GM12891 (cell line): ENCODE data around the gene MOAP1.

Experiments used
- DNase-seq: peaks from one replicate; pipeline ENCODE4 v3.0.0; 2011; ENCODE audit warnings: low spot score; ENCODE audit not compliant: insufficient read length
- FAIRE-seq: peaks from 2 replicates; lab custom pipeline; 2011; peaks lifted over from hg19 to GRCh38; lab: Jason Lieb, UNC
- PAX5 ChIP-seq: IDR thresholded peaks from 2 replicates; pipeline ENCODE4 v1.6.1; 2011; ENCODE audit warnings: low read length, moderate library complexity, mild to moderate bottlenecking; ENCODE audit not compliant: insufficient read depth, severe bottlenecking
- POLR2A ChIP-seq: IDR thresholded peaks from 2 replicates; pipeline ENCODE4 v1.6.1; 2011; ENCODE audit warnings: low read depth, low read length, control low read depth
- POLR2AphosphoS5 ChIP-seq: IDR thresholded peaks from 2 replicates; pipeline ENCODE4 v1.6.1; 2011; ENCODE audit warnings: low read depth, low read length, control low read depth
- POU2F2 ChIP-seq: IDR thresholded peaks from 2 replicates; pipeline ENCODE4 v1.6.1; 2011; ENCODE audit warnings: low read depth, mild to moderate bottlenecking, control low read depth, low read length, moderate library complexity
- SPI1 ChIP-seq: IDR thresholded peaks from 2 replicates; pipeline ENCODE4 v1.6.1; 2011; ENCODE audit warnings: low read depth, low read length, control low read depth
- TAF1 ChIP-seq: IDR thresholded peaks from 2 replicates; pipeline ENCODE4 v1.6.1; 2011; ENCODE audit warnings: low read depth, low read length, control low read depth

Gene MOAP1

DNA sequence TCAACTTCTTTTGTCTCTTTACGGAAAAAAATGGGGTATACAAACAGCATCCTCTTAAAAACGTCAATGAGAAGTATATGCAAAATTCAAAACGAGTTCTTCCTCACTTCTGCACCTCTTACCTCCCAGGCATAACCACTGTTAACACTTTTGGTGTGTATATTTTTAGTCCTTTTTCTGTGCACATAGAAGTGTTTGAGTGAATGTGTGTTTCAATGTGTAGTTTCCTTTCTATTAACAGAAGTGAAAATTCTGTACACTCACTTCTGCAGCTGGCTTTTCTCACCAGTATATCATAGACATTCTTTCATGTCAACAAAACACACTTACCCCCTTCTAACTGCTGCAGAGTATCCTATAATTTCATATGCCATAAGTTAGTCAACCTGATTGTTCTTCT is 27.7 kb upstream of the MOAP1 start:
- FAIRE-seq (peak; percentile 9), DNase-seq (no peak)
- TF ChIP-seq SPI1 = peak; percentile 47; the same call in 1 of the 2 replicates
- no peak for TF ChIP-seq POU2F2

DNA sequence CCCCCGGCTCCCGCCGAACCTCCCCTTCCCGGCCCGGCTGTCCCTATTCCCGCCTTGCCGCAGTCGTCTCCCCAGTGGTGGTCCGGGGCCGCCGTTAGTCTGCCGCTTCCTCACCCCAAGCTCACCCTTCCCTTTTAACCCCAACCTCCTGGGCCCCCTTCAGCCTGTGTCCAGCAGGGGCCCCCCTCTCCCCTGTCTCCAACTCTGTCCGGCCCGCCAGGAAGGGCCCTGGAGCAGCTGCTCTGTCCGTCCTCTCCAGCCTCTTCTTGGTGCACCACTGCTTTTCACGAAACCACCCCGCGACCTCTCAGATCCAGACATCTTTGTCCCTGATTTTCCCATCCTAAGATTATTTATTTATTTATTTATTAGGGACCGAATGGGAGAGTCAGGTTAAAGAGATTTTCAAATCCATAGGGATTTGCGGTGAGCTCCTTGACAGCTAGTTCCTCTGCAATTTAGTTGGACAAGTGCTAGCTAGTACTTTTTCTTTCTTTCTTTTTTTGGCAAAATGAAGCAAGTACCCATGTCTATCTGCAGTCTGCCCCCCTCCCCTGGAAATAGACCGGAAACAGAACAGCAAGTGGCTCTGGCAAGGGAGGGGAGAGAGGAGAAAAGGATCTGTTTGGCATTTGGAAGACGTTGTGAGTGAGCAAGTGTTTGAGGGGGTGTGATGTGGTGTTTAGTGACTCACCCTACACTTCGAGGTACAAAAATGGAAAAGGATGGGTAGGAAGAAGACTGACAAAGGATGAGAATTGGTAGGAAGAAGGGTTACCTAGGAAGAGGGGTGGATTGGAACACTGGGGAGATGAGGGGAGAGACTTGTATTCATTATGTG is 23.0 kb upstream of the MOAP1 start:
- no peak for TF ChIP-seq POLR2A
- TF ChIP-seq PAX5 = no peak
- TF ChIP-seq TAF1 = no peak
- TF ChIP-seq SPI1 = no peak
- TF ChIP-seq POLR2AphosphoS5 = no peak
- TF ChIP-seq POU2F2 = no peak
- no peak for FAIRE-seq
- no peak for DNase-seq

DNA sequence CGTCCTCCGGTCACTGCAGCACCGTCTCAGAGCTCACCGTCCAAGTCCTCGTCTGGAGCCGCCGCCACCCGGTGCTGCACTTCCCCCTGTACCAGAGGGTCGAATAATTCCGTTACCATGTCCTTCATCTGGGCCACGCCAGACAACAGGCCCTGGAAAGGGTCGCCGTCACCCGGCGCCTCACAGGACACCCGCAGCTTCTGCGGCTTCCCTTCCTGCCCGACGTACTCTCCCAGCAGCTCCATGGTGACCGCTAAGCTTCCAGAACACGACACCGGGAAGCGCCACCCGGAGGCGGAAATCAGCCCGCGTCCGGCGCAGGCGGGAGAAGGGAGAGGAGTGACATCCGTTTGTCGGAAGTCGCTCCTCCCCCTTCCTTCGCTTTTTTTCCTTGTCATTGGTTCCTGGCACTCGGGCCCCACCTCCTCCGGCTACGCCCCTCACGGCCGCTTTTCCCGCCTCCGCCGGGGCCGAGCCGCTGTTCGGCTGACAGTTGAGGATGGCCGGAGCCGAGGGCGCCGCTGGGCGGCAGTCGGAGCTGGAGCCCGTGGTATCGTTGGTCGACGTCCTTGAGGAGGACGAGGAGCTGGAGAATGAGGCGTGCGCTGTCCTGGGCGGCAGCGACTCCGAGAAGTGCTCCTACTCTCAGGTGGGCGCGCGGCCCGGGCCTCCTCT is 22.2 kb upstream of the MOAP1 start, which contains the start of the genes GON7 and UBR7:
Gene GON7, minus strand, starts transcription at position 273 of the 675 bp plus-strand sequence. Its CDS starts 28 bp downstream, at position 245.
Gene UBR7, plus strand, starts transcription at position 464 of the 675 bp plus-strand sequence. Its CDS starts 36 bp downstream, at position 500.
- DNase-seq (peak; percentile 82), FAIRE-seq (peak; percentile 93)
- TF ChIP-seq PAX5 = no peak
- TF ChIP-seq SPI1 = peak; percentile 33
- peak; percentile 52; the same call in 1 of the 2 replicates for TF ChIP-seq POU2F2
- TF ChIP-seq TAF1 = peak; percentile 83
- peak; percentile 83; the same call in 1 of the 2 replicates for TF ChIP-seq POLR2A
- TF ChIP-seq POLR2AphosphoS5 = peak; percentile 59

DNA sequence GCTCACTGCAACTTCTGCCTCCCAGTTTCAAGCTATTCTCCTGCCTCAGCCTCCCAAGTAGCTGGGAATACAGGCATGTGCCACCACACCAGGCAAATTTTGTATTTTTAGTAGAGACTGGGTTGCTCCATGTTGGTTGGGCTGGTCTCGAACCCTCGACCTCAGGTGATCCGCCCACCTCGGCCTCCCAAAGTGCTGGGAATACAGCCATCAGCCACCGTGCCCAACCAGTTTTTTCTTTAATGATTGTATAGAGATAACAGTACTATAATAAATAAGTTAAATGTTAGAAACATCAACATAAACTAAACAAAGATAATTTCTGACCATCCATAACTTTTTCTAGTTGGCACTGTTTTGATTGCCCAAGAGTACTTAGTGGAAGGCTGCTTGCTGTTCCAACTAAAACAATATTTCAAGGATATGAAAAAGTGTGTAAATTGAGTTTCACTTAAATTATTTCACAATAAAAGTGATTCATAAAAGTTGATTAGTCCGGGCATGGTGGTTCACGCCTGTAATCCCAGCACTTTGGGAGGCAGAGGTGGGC is 16.5 kb upstream of the MOAP1 start:
- DNase-seq (no peak), FAIRE-seq (no peak)
- no peak for TF ChIP-seq POLR2AphosphoS5
- TF ChIP-seq POU2F2 = no peak
- no peak for TF ChIP-seq SPI1
- TF ChIP-seq TAF1 = no peak
- TF ChIP-seq POLR2A = no peak
- no peak for TF ChIP-seq PAX5

DNA sequence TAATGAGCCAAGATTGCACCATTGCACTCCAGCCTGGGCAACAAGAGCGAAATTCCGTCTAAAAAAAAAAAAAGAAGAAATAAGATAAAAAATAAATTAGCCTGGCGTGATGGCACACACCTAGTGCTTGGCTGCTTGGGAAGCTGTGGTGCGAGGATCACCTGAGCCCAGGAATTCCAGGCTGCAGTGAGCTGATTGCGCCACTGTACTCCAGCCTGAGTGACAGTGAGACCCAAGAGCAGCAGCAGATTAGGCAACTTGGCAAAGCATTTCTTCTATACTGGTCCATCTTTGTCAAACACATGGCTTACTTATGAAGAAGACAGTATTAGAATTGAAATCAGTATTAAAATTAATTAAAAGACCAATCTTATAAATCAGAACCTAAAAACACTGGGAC is 15.9 kb upstream of the MOAP1 start:
- DNase-seq (no peak), FAIRE-seq (no peak)

DNA sequence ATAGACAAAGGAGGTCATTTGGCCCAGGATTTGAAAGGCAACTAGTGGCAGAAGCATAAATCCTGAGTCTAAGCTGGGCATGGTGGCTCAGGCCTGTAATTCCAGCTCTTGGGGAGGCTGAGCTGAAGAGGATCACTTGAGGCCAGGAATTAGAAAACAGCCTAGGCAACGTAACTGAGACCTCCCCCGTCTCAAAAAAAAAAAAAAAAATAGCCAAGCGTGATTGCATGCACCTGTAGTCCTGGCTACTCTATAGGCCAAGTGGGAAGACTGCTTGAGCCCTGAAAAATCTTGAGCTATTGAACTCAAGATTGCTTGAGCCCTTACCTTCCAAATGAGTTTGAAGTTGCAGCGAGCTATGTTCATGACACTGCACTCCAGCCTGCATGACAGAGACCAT is 14.3 kb upstream of the MOAP1 start:
- FAIRE-seq (no peak), DNase-seq (no peak)
- TF ChIP-seq POU2F2 (no peak), POLR2AphosphoS5 (no peak), PAX5 (no peak), POLR2A (no peak), SPI1 (no peak), TAF1 (no peak)

More for the DNA sequence above, 15.9 kb upstream of the MOAP1 start:
- TF ChIP-seq SPI1 = no peak
- no peak for TF ChIP-seq TAF1
- no peak for TF ChIP-seq POU2F2
- no peak for TF ChIP-seq POLR2A
- TF ChIP-seq POLR2AphosphoS5 = no peak
- TF ChIP-seq PAX5 = no peak

DNA sequence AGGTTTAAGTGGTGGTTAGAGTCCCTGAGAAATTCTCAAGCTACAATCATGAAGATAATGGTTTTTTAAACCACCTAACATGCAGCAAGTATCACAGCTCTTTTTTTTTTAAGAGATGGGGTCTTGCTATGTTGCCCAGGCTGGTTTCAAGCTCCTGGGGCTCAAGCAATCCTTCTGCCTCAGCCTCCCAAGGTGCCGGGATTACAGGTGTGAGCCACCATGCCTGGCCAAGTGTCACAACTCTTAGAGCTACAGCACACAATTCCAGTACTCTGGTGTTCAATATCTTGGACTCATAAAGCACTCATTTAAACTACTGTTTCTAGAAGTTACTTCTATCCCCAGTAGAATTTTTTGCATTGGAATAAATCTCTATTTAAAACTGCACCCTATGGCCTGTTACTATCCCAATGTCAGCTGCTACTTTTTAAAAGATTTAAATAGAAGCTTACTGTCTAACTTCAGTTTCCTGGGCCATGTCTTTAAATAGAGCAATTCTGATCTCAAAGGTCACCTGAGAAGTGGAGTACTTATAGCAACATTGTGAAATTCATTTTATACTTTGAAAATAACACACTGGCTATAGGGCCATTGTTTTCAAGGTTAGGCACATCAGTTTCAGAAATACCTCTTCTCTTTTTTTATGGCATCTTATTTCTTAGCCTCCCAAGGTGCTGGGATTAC is 10.8 kb upstream of the MOAP1 start:
- no peak for DNase-seq
- no peak for FAIRE-seq
- TF ChIP-seq PAX5 (no peak), SPI1 (no peak), POU2F2 (no peak), POLR2AphosphoS5 (no peak), POLR2A (no peak)

DNA sequence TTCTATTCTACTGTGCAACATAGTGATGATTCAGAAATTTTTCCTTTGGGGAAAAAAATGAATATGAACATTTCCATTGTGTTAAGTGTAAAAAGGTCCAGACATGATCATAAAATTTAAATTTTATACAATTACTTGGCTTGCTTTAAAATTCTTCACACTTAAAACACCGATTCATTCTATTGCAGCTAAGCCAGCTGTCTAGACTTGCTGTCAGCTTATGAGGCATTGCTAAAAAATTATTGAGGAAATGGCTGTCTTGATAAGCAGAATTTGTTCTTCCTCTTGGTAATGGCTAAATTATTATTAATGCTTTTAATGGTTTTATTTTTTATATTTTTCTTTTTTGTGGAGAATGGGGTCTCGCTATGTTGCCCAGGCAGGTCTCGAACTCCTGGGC is 2.3 kb upstream of the MOAP1 start:
- DNase-seq = no peak
- FAIRE-seq = no peak
- no peak for TF ChIP-seq POU2F2
- no peak for TF ChIP-seq POLR2A
- no peak for TF ChIP-seq SPI1
- TF ChIP-seq PAX5 = no peak
- TF ChIP-seq TAF1 = no peak
- no peak for TF ChIP-seq POLR2AphosphoS5

DNA sequence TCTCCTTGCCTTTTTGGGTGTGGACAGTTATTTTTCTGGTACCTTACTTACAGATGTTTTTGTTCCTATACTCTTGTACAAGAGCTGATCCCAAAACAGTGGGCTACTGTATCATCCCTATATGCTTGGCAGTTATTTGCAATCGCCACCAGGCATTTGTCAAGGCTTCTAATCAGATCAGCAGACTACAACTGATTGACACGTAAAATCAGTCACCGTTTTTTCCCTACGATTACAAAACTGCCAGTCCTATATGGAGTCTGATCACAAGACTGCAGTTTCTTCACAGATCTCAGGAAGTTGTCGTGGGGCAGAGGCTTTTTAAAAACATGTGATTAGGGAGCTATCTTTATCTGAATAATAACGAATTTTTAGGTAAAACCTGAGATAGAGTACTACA is 1.8 kb upstream of the MOAP1 start:
- FAIRE-seq (no peak), DNase-seq (no peak)
- no peak for TF ChIP-seq PAX5
- no peak for TF ChIP-seq POLR2A
- no peak for TF ChIP-seq POLR2AphosphoS5
- TF ChIP-seq POU2F2 = no peak
- no peak for TF ChIP-seq SPI1
- TF ChIP-seq TAF1 = no peak
